ENCODE measurements around the gene DHH. TPM values are rescaled to one million over a fixed set of nuclear protein-coding genes. Genes with fewer than 3 reads are reported as not detected.
A peak's percentile ranks its signal among the peaks of the same experiment; 100 is the strongest.

DHH gene
- total and polyA plus RNA-seq, 9 of the 15 experiments (the other 6 are each of a cell fraction or from before 2014, with no cell fraction given) = 0.07 to 2.6 (median 0.54) TPM

DNA sequence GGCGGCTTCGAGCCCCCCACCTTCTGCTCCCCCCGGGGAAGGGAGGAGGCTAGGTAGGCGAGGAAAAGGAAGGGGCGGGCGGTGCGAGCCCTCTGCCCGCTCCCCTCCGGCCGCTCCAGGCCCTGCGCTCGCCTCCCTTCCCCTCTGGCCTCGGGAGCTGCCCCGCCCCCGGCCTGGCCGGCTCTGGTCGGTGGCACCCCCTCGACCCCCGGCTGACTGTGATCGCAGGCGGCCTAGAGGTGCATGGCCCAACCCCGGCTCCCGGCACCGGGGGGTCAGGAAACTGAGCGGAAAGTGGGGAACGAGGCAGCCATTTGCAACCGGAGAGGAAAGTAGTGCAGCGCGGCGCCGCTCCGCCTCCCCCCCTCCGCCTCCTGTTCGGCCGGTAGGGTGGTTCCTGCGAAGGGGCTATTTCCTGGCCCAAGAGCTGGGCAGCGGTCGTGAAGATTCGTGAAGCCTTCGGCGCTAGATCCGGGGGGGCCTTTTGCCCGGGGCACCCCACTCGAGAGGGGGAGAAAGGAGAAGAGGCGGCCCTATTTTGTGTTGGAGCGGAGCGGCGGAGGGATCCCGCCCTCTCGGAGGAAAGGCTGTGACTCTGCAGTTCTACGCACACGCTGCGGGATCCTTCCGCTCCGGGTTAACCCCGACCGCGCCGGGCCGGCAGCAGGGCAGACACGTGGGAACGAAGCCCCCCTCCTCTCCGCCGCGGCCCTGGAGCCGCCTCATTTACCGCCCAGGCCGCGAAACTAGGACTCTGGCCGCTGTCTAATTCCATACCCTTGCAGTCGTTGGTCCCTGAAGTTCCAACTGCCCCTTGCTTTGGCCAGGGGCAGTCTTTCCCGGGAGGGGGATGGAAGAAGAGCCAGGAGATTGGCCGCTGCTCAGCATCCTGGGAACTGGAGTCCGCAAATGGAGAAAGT is 34.1 kb downstream of the DHH start, which contains the start of gene KMT2D (continued):
- no peak for TF ChIP-seq ZNF347 (CRISPR knock-in tag; IDR thresholded peaks at IDR 0.05; ENCODE audit: low read depth)
- TF ChIP-seq ELF4 (CRISPR knock-in tag; IDR thresholded peaks at IDR 0.05) = no peak; the same call in 1 of the 2 replicates
- no peak for TF ChIP-seq U2AF2 (optimal IDR thresholded peaks at IDR 0.05; ENCODE audit: low read depth, low read length)
- TF ChIP-seq STAG1 (CRISPR knock-in tag; IDR thresholded peaks at IDR 0.05; ENCODE audit: borderline replicate concordance) = no peak; the same call in 1 of the 2 replicates
- TF ChIP-seq, protein P1, sequence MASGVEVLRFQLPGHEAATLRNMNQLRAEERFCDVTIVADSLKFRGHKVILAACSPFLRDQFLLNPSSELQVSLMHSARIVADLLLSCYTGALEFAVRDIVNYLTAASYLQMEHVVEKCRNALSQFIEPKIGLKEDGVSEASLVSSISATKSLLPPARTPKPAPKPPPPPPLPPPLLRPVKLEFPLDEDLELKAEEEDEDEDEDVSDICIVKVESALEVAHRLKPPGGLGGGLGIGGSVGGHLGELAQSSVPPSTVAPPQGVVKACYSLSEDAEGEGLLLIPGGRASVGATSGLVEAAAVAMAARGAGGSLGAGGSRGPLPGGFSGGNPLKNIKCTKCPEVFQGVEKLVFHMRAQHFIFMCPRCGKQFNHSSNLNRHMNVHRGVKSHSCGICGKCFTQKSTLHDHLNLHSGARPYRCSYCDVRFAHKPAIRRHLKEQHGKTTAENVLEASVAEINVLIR (CRISPR knock-in tag; IDR thresholded peaks at IDR 0.05) = peak; percentile 85
- no peak for TF ChIP-seq TAF15 (IDR thresholded peaks at IDR 0.05; ENCODE audit: low read depth, low read length)
- TF ChIP-seq ETV1 (tag; conservative IDR thresholded peaks at IDR 0.05; ENCODE audit: low read depth) = peak; percentile 80
- no peak for TF ChIP-seq NCOA2 (IDR thresholded peaks at IDR 0.05; ENCODE audit: partially characterized antibody in 2 of 2)
- TF ChIP-seq HMG20B (CRISPR knock-in tag; IDR thresholded peaks at IDR 0.05) = no peak; the same call in 1 of the 2 replicates
- TF ChIP-seq RBM14 (IDR thresholded peaks at IDR 0.05; ENCODE audit: borderline replicate concordance, insufficient read depth, low read depth, low read length) = no peak
- TF ChIP-seq, protein P2, sequence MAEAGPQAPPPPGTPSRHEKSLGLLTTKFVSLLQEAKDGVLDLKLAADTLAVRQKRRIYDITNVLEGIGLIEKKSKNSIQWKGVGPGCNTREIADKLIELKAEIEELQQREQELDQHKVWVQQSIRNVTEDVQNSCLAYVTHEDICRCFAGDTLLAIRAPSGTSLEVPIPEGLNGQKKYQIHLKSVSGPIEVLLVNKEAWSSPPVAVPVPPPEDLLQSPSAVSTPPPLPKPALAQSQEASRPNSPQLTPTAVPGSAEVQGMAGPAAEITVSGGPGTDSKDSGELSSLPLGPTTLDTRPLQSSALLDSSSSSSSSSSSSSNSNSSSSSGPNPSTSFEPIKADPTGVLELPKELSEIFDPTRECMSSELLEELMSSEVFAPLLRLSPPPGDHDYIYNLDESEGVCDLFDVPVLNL (CRISPR knock-in tag; IDR thresholded peaks at IDR 0.05; ENCODE audit: low read depth) = no peak
- peak; percentile 72 for TF ChIP-seq DPF2 (IDR thresholded peaks at IDR 0.05)
- TF ChIP-seq NR2C1 (IDR thresholded peaks at IDR 0.05) = peak; percentile 80
- peak; percentile 78 for TF ChIP-seq NR2C1 (tag; IDR thresholded peaks at IDR 0.05)
- no peak for TF ChIP-seq ZFP36 (IDR thresholded peaks at IDR 0.05; ENCODE audit: low read depth, low read length, partially characterized antibody)
- TF ChIP-seq, protein P3, sequence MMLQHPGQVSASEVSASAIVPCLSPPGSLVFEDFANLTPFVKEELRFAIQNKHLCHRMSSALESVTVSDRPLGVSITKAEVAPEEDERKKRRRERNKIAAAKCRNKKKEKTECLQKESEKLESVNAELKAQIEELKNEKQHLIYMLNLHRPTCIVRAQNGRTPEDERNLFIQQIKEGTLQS (IDR thresholded peaks at IDR 0.05) = peak; percentile 79
- TF ChIP-seq, protein P3 (CRISPR knock-in tag; conservative IDR thresholded peaks at IDR 0.05) = peak; percentile 59; the same call in 1 of the 2 replicates
- no peak for TF ChIP-seq RBM17 (IDR thresholded peaks at IDR 0.05; ENCODE audit: borderline replicate concordance, low read depth, low read length)
- TF ChIP-seq, protein P4, sequence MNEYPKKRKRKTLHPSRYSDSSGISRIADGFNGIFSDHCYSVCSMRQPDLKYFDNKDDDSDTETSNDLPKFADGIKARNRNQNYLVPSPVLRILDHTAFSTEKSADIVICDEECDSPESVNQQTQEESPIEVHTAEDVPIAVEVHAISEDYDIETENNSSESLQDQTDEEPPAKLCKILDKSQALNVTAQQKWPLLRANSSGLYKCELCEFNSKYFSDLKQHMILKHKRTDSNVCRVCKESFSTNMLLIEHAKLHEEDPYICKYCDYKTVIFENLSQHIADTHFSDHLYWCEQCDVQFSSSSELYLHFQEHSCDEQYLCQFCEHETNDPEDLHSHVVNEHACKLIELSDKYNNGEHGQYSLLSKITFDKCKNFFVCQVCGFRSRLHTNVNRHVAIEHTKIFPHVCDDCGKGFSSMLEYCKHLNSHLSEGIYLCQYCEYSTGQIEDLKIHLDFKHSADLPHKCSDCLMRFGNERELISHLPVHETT (CRISPR knock-in tag; conservative IDR thresholded peaks at IDR 0.05 in 1 of 2, IDR thresholded peaks at IDR 0.05 in 1 of 2) = peak in 1 of 2 experiments; percentile 86; a peak in 2 of 4 replicates
